ENCODE data around the gene TRIM69.
"Not testable (repeated sequence)": the region's sequence is repeated elsewhere in the genome, so short reads cannot be mapped to it uniquely, and the experiment has no call there.

The TRIM69 gene, protein sequence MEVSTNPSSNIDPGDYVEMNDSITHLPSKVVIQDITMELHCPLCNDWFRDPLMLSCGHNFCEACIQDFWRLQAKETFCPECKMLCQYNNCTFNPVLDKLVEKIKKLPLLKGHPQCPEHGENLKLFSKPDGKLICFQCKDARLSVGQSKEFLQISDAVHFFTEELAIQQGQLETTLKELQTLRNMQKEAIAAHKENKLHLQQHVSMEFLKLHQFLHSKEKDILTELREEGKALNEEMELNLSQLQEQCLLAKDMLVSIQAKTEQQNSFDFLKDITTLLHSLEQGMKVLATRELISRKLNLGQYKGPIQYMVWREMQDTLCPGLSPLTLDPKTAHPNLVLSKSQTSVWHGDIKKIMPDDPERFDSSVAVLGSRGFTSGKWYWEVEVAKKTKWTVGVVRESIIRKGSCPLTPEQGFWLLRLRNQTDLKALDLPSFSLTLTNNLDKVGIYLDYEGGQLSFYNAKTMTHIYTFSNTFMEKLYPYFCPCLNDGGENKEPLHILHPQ

GRCh38 chr15:44736181-44736765 lies at the start of gene TRIM69:
TRIM69 (plus strand) TSS chr15:44736528; CDS start chr15:44736705, 177 bp downstream.
- no peak for DNase-seq (ENCODE audit: low read depth)

DNA sequence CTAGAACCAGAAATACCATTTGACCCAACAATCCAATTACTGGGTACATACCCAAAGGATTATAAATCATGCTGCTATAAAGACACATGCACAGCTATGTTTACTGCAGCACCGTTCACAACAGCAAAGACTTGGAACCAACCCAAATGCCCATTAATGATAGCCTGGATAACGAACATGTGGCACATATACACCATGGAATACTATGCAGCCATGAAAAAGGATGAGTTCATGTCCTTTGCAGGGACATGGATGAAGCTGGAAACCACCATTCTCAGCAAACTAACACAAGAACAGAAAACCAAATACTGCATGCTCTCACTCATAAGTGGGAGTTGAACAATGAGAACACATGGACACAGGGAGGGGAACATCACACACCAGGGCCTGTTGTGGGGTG lies 47.0 kb upstream of the TRIM69 start:
- DNase-seq (ENCODE audit: low read depth): not testable (repeated sequence)

DNA sequence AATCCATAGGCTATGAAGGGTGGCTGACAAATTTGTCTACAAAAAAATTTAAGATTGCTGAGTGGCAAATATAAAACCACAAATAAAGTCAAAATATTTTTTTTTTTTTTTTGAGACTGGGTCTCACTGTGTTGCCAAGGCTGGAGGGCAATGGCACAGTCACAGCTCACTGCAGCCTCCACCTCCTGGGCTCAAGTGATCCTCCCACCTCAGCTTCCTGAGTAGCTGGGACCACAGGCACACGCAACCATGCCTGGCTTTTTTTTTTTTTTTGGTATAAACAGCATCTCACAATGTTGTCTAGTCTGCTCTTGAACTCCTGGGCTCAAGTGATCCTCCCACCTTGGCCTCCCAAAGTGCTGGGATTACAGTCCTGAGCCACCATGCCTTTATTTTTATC lies 46.1 kb upstream of the TRIM69 start:
- not testable (repeated sequence) for DNase-seq (ENCODE audit: low read depth)

DNA sequence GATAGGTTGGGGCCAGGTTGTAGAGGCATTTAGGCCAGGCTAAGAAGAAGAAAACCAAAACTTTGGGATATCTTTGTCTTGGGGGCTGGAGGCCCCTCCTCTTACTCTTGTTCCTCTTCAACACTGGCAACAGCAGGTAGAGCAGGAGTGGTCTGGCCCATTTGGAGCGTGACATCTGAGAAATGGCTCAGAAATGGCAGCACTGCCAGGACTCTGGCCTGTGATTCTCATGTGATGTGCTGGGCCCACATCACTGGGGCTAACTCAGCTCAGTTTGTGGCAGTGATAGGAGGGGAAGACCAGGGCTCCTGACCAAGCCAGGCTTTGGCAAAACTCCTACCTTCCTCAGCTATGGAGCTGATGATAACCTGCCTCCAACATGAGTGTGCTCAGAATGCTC lies 43.7 kb upstream of the TRIM69 start:
- DNase-seq (ENCODE audit: low read depth): no peak

- DNase-seq (ENCODE audit: low read depth): no peak
Observed at GRCh38 chr15:44694416-44694815, 41.9 kb upstream of the TRIM69 start.

DNA sequence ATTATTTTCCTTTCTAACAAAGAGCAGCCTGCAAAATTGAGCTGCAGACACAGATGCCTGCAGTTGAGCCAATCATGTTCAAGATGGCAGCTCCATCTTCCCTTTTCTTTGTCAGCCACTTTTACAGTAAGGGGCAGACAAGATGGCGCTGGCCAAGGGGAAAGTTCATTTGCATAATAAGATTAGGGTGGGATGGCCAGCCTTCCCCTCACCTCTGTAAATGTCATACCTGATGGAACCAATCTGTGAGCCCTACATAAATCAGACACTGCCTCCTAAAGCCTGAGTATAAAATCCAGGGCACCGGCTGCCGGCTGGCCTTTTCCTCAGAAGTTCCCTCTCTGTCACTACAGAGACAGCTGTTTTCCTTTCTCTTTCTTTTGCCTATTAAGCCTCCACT lies 41.0 kb upstream of the TRIM69 start:
- no peak for DNase-seq (ENCODE audit: low read depth)

DNA sequence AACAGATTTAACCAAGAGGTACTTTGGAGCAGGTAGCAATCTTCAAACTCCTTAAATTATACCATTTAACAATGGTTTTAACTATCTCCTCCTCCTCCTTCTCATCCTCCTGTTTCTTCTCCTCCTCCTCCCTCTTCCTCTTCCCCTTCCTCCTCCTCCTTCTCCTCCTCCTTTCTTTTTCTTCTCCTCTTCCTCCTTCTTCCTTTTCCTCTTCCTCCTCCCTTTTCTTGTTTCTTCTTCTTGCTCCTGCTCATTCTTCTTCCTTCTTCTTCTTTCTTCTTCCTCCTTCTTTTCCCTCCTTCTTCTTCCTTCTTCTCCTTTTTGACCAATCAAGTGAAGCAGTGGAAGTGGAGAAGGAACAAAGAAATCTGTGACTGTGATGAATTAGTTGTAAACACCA lies 39.3 kb upstream of the TRIM69 start:
- DNase-seq (ENCODE audit: low read depth): no peak

DNA sequence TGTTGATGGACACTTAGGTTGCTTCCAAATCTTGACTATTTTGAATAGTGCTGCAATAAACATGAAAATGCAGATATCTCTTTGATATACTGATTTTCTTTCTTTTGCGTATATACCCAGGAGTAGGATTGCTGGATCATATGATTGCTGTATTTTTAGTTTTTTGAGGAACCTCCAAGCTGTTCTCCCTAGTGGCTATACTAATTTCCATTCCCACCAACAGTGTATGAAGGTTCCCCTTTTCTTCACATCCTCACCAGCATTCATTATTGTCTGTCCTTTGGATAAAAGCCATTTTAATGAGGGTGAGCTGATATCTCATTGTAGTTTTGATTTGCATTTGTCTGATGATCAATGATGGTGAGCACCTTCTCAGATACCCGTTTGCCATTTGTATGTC lies 37.7 kb upstream of the TRIM69 start:
- DNase-seq (ENCODE audit: low read depth): no peak

DNA sequence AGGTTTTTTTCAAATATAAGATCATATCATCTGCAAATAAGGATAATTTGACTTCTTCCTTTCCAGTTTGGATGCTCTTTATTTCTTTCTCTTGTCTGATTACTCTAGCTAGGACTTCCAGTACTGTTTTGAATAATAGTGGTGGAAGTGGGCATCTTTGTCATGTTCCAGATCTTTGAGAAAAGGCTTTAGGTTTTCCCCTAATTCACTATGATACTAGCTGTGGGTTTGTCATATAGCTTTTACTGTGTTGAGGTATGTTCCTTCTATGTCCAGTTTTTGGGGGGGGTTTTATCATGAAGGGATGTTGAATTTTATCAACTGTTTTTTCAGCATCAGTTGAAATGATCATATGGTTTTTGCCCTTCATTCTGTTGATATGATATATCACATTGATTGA lies 35.7 kb upstream of the TRIM69 start:
- DNase-seq (ENCODE audit: low read depth): not testable (repeated sequence)

GRCh38 chr15:44705986-44706385 lies 30.3 kb upstream of the TRIM69 start:
- no peak for DNase-seq (ENCODE audit: low read depth)

- no peak for DNase-seq (ENCODE audit: low read depth)
Observed at GRCh38 chr15:44706401-44706800, 29.9 kb upstream of the TRIM69 start.

GRCh38 chr15:44706946-44707636 lies 29.2 kb upstream of the TRIM69 start:
- no peak for DNase-seq (ENCODE audit: low read depth)

DNA sequence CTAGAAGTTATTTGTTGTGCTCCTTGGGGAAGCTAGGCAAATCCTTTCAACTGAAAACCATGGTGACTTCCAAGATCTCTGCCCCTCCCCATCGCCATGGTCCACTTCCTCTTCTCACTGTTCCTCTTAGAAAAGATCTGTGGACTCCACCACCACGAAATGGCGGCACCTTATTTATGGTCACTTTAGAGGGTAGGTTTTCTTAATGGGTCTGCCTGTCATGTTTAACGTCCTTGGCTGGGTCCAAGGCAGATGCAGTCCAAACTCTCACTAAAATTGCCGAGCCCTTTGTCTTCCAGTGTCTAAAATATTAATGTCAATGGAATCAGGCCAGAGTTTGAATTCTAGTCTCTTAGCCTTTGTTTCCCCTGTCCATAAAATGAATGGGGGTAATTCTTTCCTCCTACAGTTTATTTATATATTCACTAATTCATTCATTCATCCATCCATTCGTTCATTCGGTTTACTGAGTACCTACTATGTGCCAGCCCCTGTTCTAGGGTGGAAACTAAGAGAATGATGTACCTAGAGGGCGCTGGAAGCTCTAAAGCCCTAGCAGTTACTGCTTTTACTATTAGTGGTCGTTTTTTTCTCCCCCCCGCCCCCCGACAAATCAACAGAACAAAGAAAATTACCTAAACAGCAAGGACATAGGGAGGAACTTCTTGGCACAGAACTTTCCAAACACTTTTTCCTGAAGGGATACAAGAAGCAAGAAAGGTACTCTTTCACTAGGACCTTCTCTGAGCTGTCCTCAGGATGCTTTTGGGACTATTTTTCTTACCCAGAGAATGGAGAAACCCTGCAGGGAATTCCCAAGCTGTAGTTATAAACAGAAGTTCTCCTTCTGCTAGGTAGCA lies 25.9 kb upstream of the TRIM69 start:
- DNase-seq (ENCODE audit: low read depth): no peak

GRCh38 chr15:44711096-44711742 lies 25.1 kb upstream of the TRIM69 start, which contains the start of the genes B2M and PATL2:
B2M (plus strand) TSS chr15:44711517; CDS start chr15:44711547, 30 bp downstream.
PATL2 (minus strand) TSS chr15:44711323; CDS start chr15:44676490, 34,833 bp downstream.
- peak; percentile 86 for DNase-seq (ENCODE audit: low read depth)

GRCh38 chr15:44711743-44712345 lies 24.5 kb upstream of the TRIM69 start:
- no peak for DNase-seq (ENCODE audit: low read depth)

DNA sequence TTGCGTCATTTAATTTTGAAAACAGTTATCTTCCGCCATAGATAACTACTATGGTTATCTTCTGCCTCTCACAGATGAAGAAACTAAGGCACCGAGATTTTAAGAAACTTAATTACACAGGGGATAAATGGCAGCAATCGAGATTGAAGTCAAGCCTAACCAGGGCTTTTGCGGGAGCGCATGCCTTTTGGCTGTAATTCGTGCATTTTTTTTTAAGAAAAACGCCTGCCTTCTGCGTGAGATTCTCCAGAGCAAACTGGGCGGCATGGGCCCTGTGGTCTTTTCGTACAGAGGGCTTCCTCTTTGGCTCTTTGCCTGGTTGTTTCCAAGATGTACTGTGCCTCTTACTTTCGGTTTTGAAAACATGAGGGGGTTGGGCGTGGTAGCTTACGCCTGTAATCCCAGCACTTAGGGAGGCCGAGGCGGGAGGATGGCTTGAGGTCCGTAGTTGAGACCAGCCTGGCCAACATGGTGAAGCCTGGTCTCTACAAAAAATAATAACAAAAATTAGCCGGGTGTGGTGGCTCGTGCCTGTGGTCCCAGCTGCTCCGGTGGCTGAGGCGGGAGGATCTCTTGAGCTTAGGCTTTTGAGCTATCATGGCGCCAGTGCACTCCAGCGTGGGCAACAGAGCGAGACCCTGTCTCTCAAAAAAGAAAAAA lies 23.9 kb upstream of the TRIM69 start:
- no peak for DNase-seq (ENCODE audit: low read depth)

- DNase-seq (ENCODE audit: low read depth): no peak
Observed at GRCh38 chr15:44713006-44713966, 23.0 kb upstream of the TRIM69 start.

DNA sequence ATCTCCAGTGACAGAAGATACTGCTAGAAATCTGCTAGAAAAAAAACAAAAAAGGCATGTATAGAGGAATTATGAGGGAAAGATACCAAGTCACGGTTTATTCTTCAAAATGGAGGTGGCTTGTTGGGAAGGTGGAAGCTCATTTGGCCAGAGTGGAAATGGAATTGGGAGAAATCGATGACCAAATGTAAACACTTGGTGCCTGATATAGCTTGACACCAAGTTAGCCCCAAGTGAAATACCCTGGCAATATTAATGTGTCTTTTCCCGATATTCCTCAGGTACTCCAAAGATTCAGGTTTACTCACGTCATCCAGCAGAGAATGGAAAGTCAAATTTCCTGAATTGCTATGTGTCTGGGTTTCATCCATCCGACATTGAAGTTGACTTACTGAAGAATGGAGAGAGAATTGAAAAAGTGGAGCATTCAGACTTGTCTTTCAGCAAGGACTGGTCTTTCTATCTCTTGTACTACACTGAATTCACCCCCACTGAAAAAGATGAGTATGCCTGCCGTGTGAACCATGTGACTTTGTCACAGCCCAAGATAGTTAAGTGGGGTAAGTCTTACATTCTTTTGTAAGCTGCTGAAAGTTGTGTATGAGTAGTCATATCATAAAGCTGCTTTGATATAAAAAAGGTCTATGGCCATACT lies 21.1 kb upstream of the TRIM69 start:
- no peak for DNase-seq (ENCODE audit: low read depth)

Measured in stimulated activated CD8-positive, alpha-beta memory T cell treated with anti-CD3 and anti-CD28 coated beads, Interleukin-15, amount 100 ng/mL, for 1 hour (primary cell).